Thymus (tissue), 11 donors: Measurements from ENCODE around the gene ENPP7. TPM values are rescaled to one million over a fixed set of nuclear protein-coding genes. Genes with fewer than 3 reads are reported as not detected.

Source experiments
- DNase-seq, 9 donors: peaks; one replicate each; pipeline ENCODE4 v3.0.0-alpha.2; 2013; ENCODE audit warnings: low spot score in 9 of 9, low read depth in 6 of 9, missing footprints in 1 of 9
- H3K27ac ChIP-seq, 2 donors: one replicate each; pipeline ENCODE4 v1.5.1; 2013; ENCODE audit warnings: control low read depth in 1 of 2, low read depth in 1 of 2, low read length in 1 of 2, mild to moderate bottlenecking in 1 of 2, moderate library complexity in 1 of 2
- H3K27me3 ChIP-seq, 2 donors: one replicate each; pipeline ENCODE4 v1.5.1; 2013; ENCODE audit warnings: low read length in 1 of 2; ENCODE audit not compliant: control insufficient read depth in 2 of 2, insufficient read depth in 1 of 2
- H3K36me3 ChIP-seq, 2 donors: one replicate each; pipeline ENCODE4 v1.5.1; 2013; ENCODE audit warnings: low read length in 1 of 2, mild to moderate bottlenecking in 1 of 2, moderate library complexity in 1 of 2; ENCODE audit not compliant: control insufficient read depth in 2 of 2, insufficient read depth in 2 of 2
- H3K4me1 ChIP-seq, 2 donors: one replicate each; pipeline ENCODE4 v1.5.1; 2013; ENCODE audit warnings: low read length in 2 of 2; ENCODE audit not compliant: control insufficient read depth in 2 of 2, insufficient read depth in 2 of 2
- H3K4me3 ChIP-seq, 2 donors: one replicate each; pipeline ENCODE4 v1.5.1; 2013; ENCODE audit warnings: low read length in 2 of 2, control low read depth in 1 of 2, mild to moderate bottlenecking in 1 of 2
- H3K9me3 ChIP-seq, 2 donors: one replicate each; pipeline ENCODE4 v1.5.1; 2013; ENCODE audit warnings: low read length in 1 of 2, mild to moderate bottlenecking in 1 of 2; ENCODE audit not compliant: control insufficient read depth in 2 of 2, insufficient read depth in 1 of 2
- WGBS: extraction: QIAGEN DNeasy Blood & Tissue Kit; methylation state at CpG from one replicate; pipeline ENCODE4 v1.1.7; 2013; 5-methylcytosine and 5-hydroxymethylcytosine counted together
- polyA plus RNA-seq: library from polyadenylated mRNA; stranded (reverse); fragments of 200-250 nt; gene quantifications from one replicate; pipeline ENCODE4 v1.2.3, GENCODE V29; 2013
- total RNA-seq: library from RNA; stranded (reverse); fragments of 120-200 nt; gene quantifications from one replicate; pipeline ENCODE4 v1.2.4, GENCODE V29; 2013
- donor health status: healthy.

The ENPP7 gene
- total and polyA plus RNA-seq, 2 donors, result 0.05 to 0.09 TPM

GRCh38 chr17:79783891-79784290 is 53.1 kb downstream of the ENPP7 start:
- no peak for DNase-seq
- H3K9me3 ChIP-seq, result peaks cover 0 to 5% of the 10 kb centered on the region in 2 donors
- no peak overlapping the region for H3K4me3 ChIP-seq
- H3K36me3 ChIP-seq, result peaks cover 26 to 47% of the 10 kb centered on the region in 2 donors
- H3K4me1 ChIP-seq, result peaks cover 26 to 38% of the 10 kb centered on the region in 2 donors
- H3K27me3 ChIP-seq, result peaks cover 20 to 32% of the 10 kb centered on the region in 2 donors
- 98% methylated on average over 18 of the region's 18 CpGs for WGBS
- H3K27ac ChIP-seq, result no peak overlapping the region

DNA sequence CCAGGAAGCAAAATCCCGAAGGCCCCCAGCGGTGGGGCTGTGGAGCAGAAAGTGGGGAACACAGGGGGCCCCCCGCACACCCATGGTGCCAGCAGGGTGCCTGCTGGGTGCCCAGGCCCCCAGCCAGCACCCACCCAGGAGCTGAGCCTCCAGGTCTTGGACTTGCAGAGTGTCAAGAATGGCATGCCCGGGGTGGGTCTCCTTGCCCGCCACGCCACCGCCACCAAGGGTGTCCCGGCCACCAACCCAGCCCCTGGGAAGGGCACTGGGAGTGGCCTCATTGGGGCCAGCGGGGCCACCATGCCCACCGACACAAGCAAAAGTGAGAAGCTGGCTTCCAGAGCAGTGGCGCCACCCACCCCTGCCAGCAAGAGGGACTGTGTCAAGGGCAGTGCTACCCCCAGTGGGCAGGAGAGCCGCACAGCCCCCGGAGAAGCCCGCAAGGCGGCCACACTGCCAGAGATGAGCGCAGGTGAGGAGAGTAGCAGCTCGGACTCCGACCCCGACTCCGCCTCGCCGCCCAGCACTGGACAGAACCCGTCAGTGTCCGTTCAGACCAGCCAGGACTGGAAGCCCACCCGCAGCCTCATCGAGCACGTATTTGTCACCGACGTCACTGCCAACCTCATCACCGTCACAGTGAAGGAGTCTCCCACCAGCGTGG is 53.7 kb downstream of the ENPP7 start:
- Histone ChIP-seq H3K4me1 (peaks cover 20 to 37% of the 10 kb centered on the region in 2 donors), H3K27ac (no peak overlapping the region), H3K4me3 (no peak overlapping the region), H3K36me3 (peaks cover 26 to 47% of the 10 kb centered on the region in 2 donors), H3K9me3 (peaks cover 0 to 7% of the 10 kb centered on the region in 2 donors), H3K27me3 (peaks cover 25 to 34% of the 10 kb centered on the region in 2 donors)
- 97% methylated on average over 31 of the region's 31 CpGs for WGBS
- no peak for DNase-seq

- no peak overlapping the region for H3K27ac ChIP-seq
- 98% methylated on average over 17 of the region's 17 CpGs for WGBS
- H3K4me1 ChIP-seq, result peaks cover 13 to 36% of the 10 kb centered on the region in 2 donors
- peaks cover 33 to 41% of the 10 kb centered on the region in 2 donors for H3K27me3 ChIP-seq
- H3K9me3 ChIP-seq, result peaks cover 0 to 15% of the 10 kb centered on the region in 2 donors
- H3K4me3 ChIP-seq, result no peak overlapping the region
- DNase-seq, result no peak
- H3K36me3 ChIP-seq, result peaks cover 26 to 45% of the 10 kb centered on the region in 2 donors
Measured at GRCh38 chr17:79785017-79785899, 54.5 kb downstream of the ENPP7 start.

GRCh38 chr17:79785900-79786810 is 55.4 kb downstream of the ENPP7 start:
- Histone ChIP-seq H3K4me3 (no peak overlapping the region), H3K27me3 (peaks cover 42 to 50% of the 10 kb centered on the region in 2 donors), H3K27ac (no peak overlapping the region), H3K36me3 (peaks cover 26 to 45% of the 10 kb centered on the region in 2 donors), H3K9me3 (peaks cover 0 to 23% of the 10 kb centered on the region in 2 donors), H3K4me1 (peaks cover 8 to 36% of the 10 kb centered on the region in 2 donors)
- 98% methylated on average over 15 of the region's 15 CpGs for WGBS
- no peak for DNase-seq

GRCh38 chr17:79786930-79787643 is 56.3 kb downstream of the ENPP7 start:
- peaks cover 26 to 39% of the 10 kb centered on the region in 2 donors for H3K36me3 ChIP-seq
- no peak overlapping the region for H3K27ac ChIP-seq
- H3K4me3 ChIP-seq, result no peak overlapping the region
- H3K27me3 ChIP-seq, result peaks cover 51 to 60% of the 10 kb centered on the region in 2 donors
- no peak for DNase-seq
- 97% methylated on average over 12 of the region's 12 CpGs for WGBS
- H3K4me1 ChIP-seq, result peaks cover 0 to 35% of the 10 kb centered on the region in 2 donors
- H3K9me3 ChIP-seq, result peaks cover 0 to 30% of the 10 kb centered on the region in 2 donors

- H3K27me3 ChIP-seq, result peaks cover 64 to 73% of the 10 kb centered on the region in 2 donors
- DNase-seq, result no peak
- no peak overlapping the region for H3K4me3 ChIP-seq
- 94% methylated on average over 5 of the region's 5 CpGs for WGBS
- H3K36me3 ChIP-seq, result peaks cover 21 to 25% of the 10 kb centered on the region in 2 donors
- peaks cover 0 to 38% of the 10 kb centered on the region in 2 donors for H3K4me1 ChIP-seq
- H3K9me3 ChIP-seq, result peaks cover 0 to 29% of the 10 kb centered on the region in 2 donors
- no peak overlapping the region for H3K27ac ChIP-seq
Measured at GRCh38 chr17:79788455-79788854, 57.7 kb downstream of the ENPP7 start.

DNA sequence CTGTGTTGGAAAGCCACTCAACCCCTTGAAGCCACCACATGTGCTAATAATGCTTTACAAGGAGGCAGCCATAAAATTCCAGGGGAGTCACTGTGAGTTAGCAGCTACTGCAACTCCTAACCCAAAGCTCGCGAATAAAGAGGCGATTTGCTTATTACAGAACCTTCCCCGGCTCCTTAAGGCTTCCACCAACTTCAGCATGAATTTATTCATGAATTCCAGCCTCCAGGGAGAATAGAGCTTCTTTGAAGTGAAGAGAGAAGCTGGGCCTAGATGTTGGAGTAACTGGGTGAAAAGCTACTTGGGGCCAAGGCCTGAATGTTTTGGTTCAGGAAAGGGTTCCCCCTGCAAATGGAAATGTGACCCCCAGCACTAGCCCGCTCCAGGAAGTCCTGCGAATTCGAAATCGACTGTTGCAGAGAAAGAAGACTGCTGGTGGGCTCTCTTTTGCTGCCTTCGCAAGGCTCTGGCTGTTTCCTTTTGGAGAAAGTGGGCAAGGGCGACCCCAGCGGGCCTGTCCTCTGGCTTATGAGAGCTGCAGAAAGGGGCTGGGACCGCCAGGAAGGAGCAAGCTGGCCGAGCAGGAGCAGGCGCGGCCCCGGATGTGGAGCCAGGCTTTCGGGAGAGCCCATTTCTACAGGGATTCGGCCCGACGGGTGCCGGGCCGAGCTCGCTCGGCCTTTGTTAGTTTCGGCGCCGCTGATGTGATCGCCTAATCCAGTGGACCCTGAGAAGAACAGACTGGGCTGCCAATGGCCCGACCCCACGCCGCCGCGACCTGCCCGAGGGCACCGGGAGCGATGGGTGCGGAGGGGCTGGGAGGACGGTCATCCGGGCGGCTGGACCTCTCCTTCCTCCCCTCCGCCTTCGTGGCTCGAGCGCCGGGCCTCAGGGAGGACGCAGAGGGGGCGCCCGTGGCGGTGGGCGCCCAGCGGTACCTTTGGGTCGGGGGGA is 58.5 kb downstream of the ENPP7 start:
- H3K36me3 ChIP-seq, result peaks cover 19 to 20% of the 10 kb centered on the region in 2 donors
- H3K27ac ChIP-seq, result no peak overlapping the region
- H3K9me3 ChIP-seq, result peaks cover 0 to 29% of the 10 kb centered on the region in 2 donors
- peaks cover 0 to 46% of the 10 kb centered on the region in 2 donors for H3K4me1 ChIP-seq
- no peak overlapping the region for H3K4me3 ChIP-seq
- WGBS, result 19% methylated on average over 52 of the region's 52 CpGs
- DNase-seq, result peak in 1 of 9 donors; percentile 33
- H3K27me3 ChIP-seq, result peaks cover 70 to 82% of the 10 kb centered on the region in 2 donors
